ENCODE measurements around the gene EPS8L1.

DNA sequence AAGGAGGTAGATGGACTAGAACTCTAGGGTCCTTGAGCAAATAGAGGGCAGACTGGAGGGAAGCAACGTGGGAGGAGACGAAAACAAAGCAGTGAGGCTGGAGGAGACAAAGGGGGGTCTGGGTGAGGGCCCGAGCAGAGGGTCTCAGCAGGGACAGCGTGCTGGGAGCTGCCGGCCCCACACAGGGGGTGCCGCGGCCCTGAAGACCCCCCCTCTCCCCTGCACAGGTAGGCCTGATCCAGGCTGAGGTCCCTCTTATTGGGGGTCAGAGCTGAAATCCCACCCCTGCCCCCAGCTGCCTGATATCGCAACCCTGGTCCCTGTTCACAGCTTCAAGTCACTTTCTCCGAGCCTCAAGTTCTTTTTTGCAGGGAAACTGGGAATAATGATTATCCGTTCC lies 8.7 kb downstream of the EPS8L1 start:
- TF ChIP-seq POLR2A (IDR thresholded peaks at IDR 0.05) (no peak), POLR2AphosphoS5 (IDR thresholded peaks at IDR 0.05) (no peak)
- TF ChIP-seq, protein P1, sequence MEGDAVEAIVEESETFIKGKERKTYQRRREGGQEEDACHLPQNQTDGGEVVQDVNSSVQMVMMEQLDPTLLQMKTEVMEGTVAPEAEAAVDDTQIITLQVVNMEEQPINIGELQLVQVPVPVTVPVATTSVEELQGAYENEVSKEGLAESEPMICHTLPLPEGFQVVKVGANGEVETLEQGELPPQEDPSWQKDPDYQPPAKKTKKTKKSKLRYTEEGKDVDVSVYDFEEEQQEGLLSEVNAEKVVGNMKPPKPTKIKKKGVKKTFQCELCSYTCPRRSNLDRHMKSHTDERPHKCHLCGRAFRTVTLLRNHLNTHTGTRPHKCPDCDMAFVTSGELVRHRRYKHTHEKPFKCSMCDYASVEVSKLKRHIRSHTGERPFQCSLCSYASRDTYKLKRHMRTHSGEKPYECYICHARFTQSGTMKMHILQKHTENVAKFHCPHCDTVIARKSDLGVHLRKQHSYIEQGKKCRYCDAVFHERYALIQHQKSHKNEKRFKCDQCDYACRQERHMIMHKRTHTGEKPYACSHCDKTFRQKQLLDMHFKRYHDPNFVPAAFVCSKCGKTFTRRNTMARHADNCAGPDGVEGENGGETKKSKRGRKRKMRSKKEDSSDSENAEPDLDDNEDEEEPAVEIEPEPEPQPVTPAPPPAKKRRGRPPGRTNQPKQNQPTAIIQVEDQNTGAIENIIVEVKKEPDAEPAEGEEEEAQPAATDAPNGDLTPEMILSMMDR (IDR thresholded peaks at IDR 0.05): no peak
